H1 (cell line): Measurements from ENCODE around the gene RPUSD1. TPM values are rescaled to one million over a fixed set of nuclear protein-coding genes. Genes with fewer than 3 reads are reported as not detected.

Experiments
- CTCF ChIA-PET: fragments of 300-600 bp; sonication (Branson Sonifier 250); formaldehyde crosslinking; loops from one replicate; lab custom pipeline; 2021; ENCODE audit not compliant: partially characterized antibody; lab: Charles Lee
- POLR2A ChIA-PET: fragments of 300-600 bp; sonication (Branson Sonifier 250); formaldehyde crosslinking; loops from one replicate; lab custom pipeline; 2021; ENCODE audit warnings: inconsistent platforms; ENCODE audit not compliant: partially characterized antibody; lab: Charles Lee
- DNase-seq, 2 experiments: peaks; one replicate each; pipeline versions ENCODE4 v3.0.0 to v3.0.0-alpha.2; 2010 to 2022; ENCODE audit warnings: low spot score in 2 of 2, low read depth in 1 of 2, mixed read lengths in 1 of 2
- FAIRE-seq: peaks from 2 replicates; lab custom pipeline; 2011; peaks lifted over from hg19 to GRCh38; lab: Jason Lieb, UNC
- H2AFZ ChIP-seq: 2 replicates; pipeline ENCODE4 v1.8.1; 2012; ENCODE audit warnings: low read length, inconsistent platforms
- H2AK5ac ChIP-seq: 2 replicates; pipeline ENCODE4 v1.6.1; 2013; ENCODE audit warnings: low read depth, low read length
- H2BK120ac ChIP-seq: replicated peaks from 2 replicates; pipeline ENCODE3; 2013; ENCODE audit warnings: low read depth, low read length, inconsistent platforms
- H2BK12ac ChIP-seq: 2 replicates; pipeline ENCODE4 v1.6.1; 2013; ENCODE audit warnings: low read depth, low read length
- H2BK15ac ChIP-seq: 2 replicates; pipeline ENCODE4 v1.6.1; 2013; ENCODE audit warnings: low read length
- H2BK20ac ChIP-seq: 2 replicates; pipeline ENCODE4 v1.6.1; 2013; ENCODE audit warnings: low read length
- H2BK5ac ChIP-seq: 2 replicates; pipeline ENCODE4 v1.6.1; 2013; ENCODE audit warnings: low read depth, low read length
- H3K14ac ChIP-seq: 2 replicates; pipeline ENCODE4 v1.6.1; 2013; ENCODE audit warnings: inconsistent platforms; ENCODE audit not compliant: insufficient read length
- H3K18ac ChIP-seq: 2 replicates; pipeline ENCODE4 v1.6.1; 2013; ENCODE audit warnings: low read length; ENCODE audit errors: extremely low read depth
- H3K23ac ChIP-seq: 2 replicates; pipeline ENCODE4 v1.6.1; 2013; ENCODE audit warnings: inconsistent platforms; ENCODE audit not compliant: insufficient read length
- H3K23me2 ChIP-seq: 2 replicates; pipeline ENCODE4 v1.6.1; 2013; ENCODE audit warnings: low read depth, low read length
- H3K27ac ChIP-seq: 2 replicates; pipeline ENCODE4 v1.6.1; 2011; ENCODE audit warnings: low read depth, low read length, inconsistent platforms
- H3K27me3 ChIP-seq, 4 experiments: replicated peaks in 1 of 4; 1 replicate in 1 of 4; 2 replicates in 3 of 4; pipeline versions ENCODE4 v1.6.1 to v1.8.1; 2011 to 2013; ENCODE audit warnings: low read length in 3 of 4, mild to moderate bottlenecking in 3 of 4, inconsistent platforms in 2 of 4, mixed read lengths in 2 of 4, moderate library complexity in 1 of 4; ENCODE audit not compliant: control insufficient read depth in 3 of 4, insufficient read depth in 3 of 4; ENCODE audit errors: extremely low read depth in 1 of 4
- H3K36me3 ChIP-seq, 4 experiments: 2 replicates each; pipeline versions ENCODE4 v1.6.1 to v1.8.1; 2011 to 2013; ENCODE audit warnings: mild to moderate bottlenecking in 4 of 4, low read length in 3 of 4, moderate library complexity in 2 of 4, control low read depth in 1 of 4, inconsistent platforms in 1 of 4; ENCODE audit not compliant: insufficient read depth in 4 of 4, control insufficient read depth in 2 of 4
- H3K4ac ChIP-seq: replicated peaks from 2 replicates; pipeline ENCODE3; 2013; ENCODE audit warnings: low read length, low read depth, mixed read lengths, inconsistent platforms; ENCODE audit not compliant: insufficient read length
- H3K4me1 ChIP-seq, 4 experiments: replicated peaks in 1 of 4; 1 replicate in 1 of 4; 2 replicates in 3 of 4; pipeline versions ENCODE4 v1.6.1 to v1.8.1; 2011 to 2013; ENCODE audit warnings: low read length in 3 of 4, inconsistent platforms in 2 of 4, mixed read lengths in 1 of 4; ENCODE audit not compliant: insufficient read depth in 4 of 4, control insufficient read depth in 3 of 4
- H3K4me2 ChIP-seq, 2 experiments: 2 replicates each; pipeline versions ENCODE4 v1.6.1 to v1.8.1; 2011 to 2013; ENCODE audit warnings: low read depth in 2 of 2, low read length in 2 of 2, control low read depth in 1 of 2, inconsistent platforms in 1 of 2, mild to moderate bottlenecking in 1 of 2; ENCODE audit not compliant: insufficient read depth in 1 of 2
- H3K4me3 ChIP-seq, 4 experiments: fragments of 200-600, 300-600 bp in 1 of 4; sonication (generic), shearing (Covaris generic), sonication (Bioruptor Twin) in 1 of 4; 2 replicates each; pipeline versions ENCODE4 v1.5.1 to v1.8.1; 2011 to 2016; ENCODE audit warnings: low read length in 4 of 4, low read depth in 3 of 4, control low read depth in 2 of 4, inconsistent platforms in 2 of 4, mild to moderate bottlenecking in 2 of 4, mixed read lengths in 1 of 4, moderate library complexity in 1 of 4; ENCODE audit not compliant: insufficient read depth in 2 of 4; ENCODE audit errors: extremely low read depth in 1 of 4
- H3K56ac ChIP-seq: replicated peaks from 2 replicates; pipeline ENCODE3; 2013; ENCODE audit warnings: low read depth, mild to moderate bottlenecking, mixed read lengths, low read length, inconsistent platforms; ENCODE audit not compliant: insufficient read length
- H3K79me1 ChIP-seq: 2 replicates; pipeline ENCODE4 v1.6.1; 2013; ENCODE audit warnings: low read depth, low read length, control low read depth
- H3K79me2 ChIP-seq, 2 experiments: 2 replicates each; pipeline versions ENCODE4 v1.6.1 to v1.8.1; 2012 to 2013; ENCODE audit warnings: low read length in 2 of 2, mild to moderate bottlenecking in 2 of 2, inconsistent platforms in 1 of 2; ENCODE audit not compliant: insufficient read depth in 2 of 2, control insufficient read depth in 1 of 2
- H3K9ac ChIP-seq, 4 experiments: replicated peaks in 1 of 4; 1 replicate in 1 of 4; 2 replicates in 3 of 4; pipeline versions ENCODE4 v1.6.1 to v1.8.1; 2011 to 2013; ENCODE audit warnings: low read depth in 3 of 4, low read length in 3 of 4, control low read depth in 2 of 4, mild to moderate bottlenecking in 2 of 4, moderate library complexity in 2 of 4, inconsistent platforms in 1 of 4; ENCODE audit errors: extremely low read depth in 1 of 4
- H3K9me3 ChIP-seq, 2 experiments: 2 replicates each; pipeline versions ENCODE4 v1.6.1 to v1.8.1; 2012 to 2013; ENCODE audit warnings: mild to moderate bottlenecking in 2 of 2, moderate library complexity in 2 of 2, control low read depth in 1 of 2, inconsistent platforms in 1 of 2, low read depth in 1 of 2, low read length in 1 of 2, mixed read lengths in 1 of 2; ENCODE audit not compliant: insufficient read depth in 2 of 2
- H4K20me1 ChIP-seq, 2 experiments: replicated peaks in 1 of 2; 2 replicates each; pipeline versions ENCODE3 to v1.8.1; 2011 to 2013; ENCODE audit warnings: inconsistent platforms in 2 of 2, low read length in 2 of 2, mild to moderate bottlenecking in 1 of 2; ENCODE audit not compliant: insufficient read depth in 2 of 2, control insufficient read depth in 1 of 2
- H4K5ac ChIP-seq: 2 replicates; pipeline ENCODE4 v1.6.1; 2013; ENCODE audit warnings: low read length, low read depth, mixed read lengths, inconsistent platforms; ENCODE audit not compliant: insufficient read length
- H4K8ac ChIP-seq: 2 replicates; pipeline ENCODE4 v1.8.0; 2013; ENCODE audit warnings: mild to moderate bottlenecking, moderate library complexity, low read length, inconsistent platforms; ENCODE audit not compliant: insufficient read depth; ENCODE audit errors: extremely low read depth
- H4K91ac ChIP-seq: replicated peaks from 2 replicates; pipeline ENCODE3; 2013; ENCODE audit warnings: low read length, mixed read lengths, inconsistent platforms; ENCODE audit not compliant: insufficient read length
- EP300 ChIP-seq, 2 experiments: IDR thresholded peaks; 1 replicate in 1 of 2; 2 replicates in 1 of 2; pipeline ENCODE4 v1.6.1; 2011 to 2012; ENCODE audit warnings: low read depth in 2 of 2, low read length in 2 of 2, mild to moderate bottlenecking in 2 of 2, borderline replicate concordance in 1 of 2, inconsistent platforms in 1 of 2, moderate library complexity in 1 of 2
- KDM4A ChIP-seq: IDR thresholded peaks from one replicate; pipeline ENCODE4 v1.7.1; 2012; ENCODE audit warnings: low read depth, mild to moderate bottlenecking, moderate library complexity, low read length, inconsistent platforms; ENCODE audit not compliant: severe bottlenecking
- NRF1 ChIP-seq: IDR thresholded peaks from 2 replicates; pipeline ENCODE4 v1.6.1; 2011; ENCODE audit warnings: mild to moderate bottlenecking, low read depth, low read length, improper control_type of control experiment
- PHF8 ChIP-seq: fragments of 200-600 bp; sonication (generic); conservative IDR thresholded peaks from 2 replicates; pipeline ENCODE4 v1.7.1; 2012; ENCODE audit warnings: low read depth, mild to moderate bottlenecking, inconsistent platforms, low read length, moderate library complexity
- RXRA ChIP-seq: IDR thresholded peaks from 2 replicates; pipeline ENCODE4 v1.6.1; 2011; ENCODE audit warnings: low read depth, mild to moderate bottlenecking, low read length, moderate library complexity; ENCODE audit not compliant: insufficient read depth
- SP1 ChIP-seq: IDR thresholded peaks from 2 replicates; pipeline ENCODE4 v1.6.1; 2011; ENCODE audit warnings: low read depth, low read length
- SP2 ChIP-seq: IDR thresholded peaks from 2 replicates; pipeline ENCODE4 v1.6.1; 2012; ENCODE audit warnings: mild to moderate bottlenecking, low read length, inconsistent platforms
- TAF7 ChIP-seq: optimal IDR thresholded peaks from 2 replicates; pipeline ENCODE3; 2011; ENCODE audit warnings: low read depth, mild to moderate bottlenecking, inconsistent platforms, low read length, moderate library complexity, borderline replicate concordance
- TBP ChIP-seq: IDR thresholded peaks from 2 replicates; pipeline ENCODE4 v1.6.1; 2011; ENCODE audit warnings: low read depth, low read length, improper control_type of control experiment
- WGBS, 2 experiments: shearing (Covaris generic) in 1 of 2; methylation state at CpG; one replicate each; pipeline versions ENCODE4 v1.1.6 to v1.1.7; 2013 to 2015; ENCODE audit warnings: low lambda C conversion rate in 2 of 2, mixed read lengths in 2 of 2, inconsistent platforms in 1 of 2, low coverage in 1 of 2, missing lambda C conversion rate in 1 of 2; ENCODE audit not compliant: insufficient replicate concordance in 2 of 2, insufficient coverage in 1 of 2, insufficient read length in 1 of 2; ENCODE audit errors: extremely low coverage in 1 of 2, missing lambda C conversion rate in 1 of 2; 5-methylcytosine and 5-hydroxymethylcytosine counted together
- polyA plus RNA-seq, 7 experiments: library from polyadenylated mRNA; depleted of rRNA in 3 of 7; stranded (reverse) in 5 of 7; unstranded in 2 of 7; fragments of >200 nt in 5 of 7; fragments of 200-250 nt in 2 of 7; gene quantifications; 1 replicate in 5 of 7; 2 replicates in 1 of 7; 4 replicates in 1 of 7; pipeline versions ENCODE4 v1.2.1 to v1.2.3, GENCODE V29; 2011 to 2013; ENCODE audit warnings: missing spikeins in 2 of 7, mixed read lengths in 2 of 7
- total RNA-seq: library from RNA; stranded (reverse); fragmentation: NEBNext Ultra II Directional; extraction: Animal tissue kit (Norgen Biotek cat#: 25700); gene quantifications from 2 replicates; pipeline ENCODE4 v1.2.1, GENCODE V29; 2021
- TF ChIP-seq, protein P1 (sequence below): IDR thresholded peaks from 2 replicates; pipeline ENCODE4 v1.6.1; 2011; ENCODE audit warnings: low read length, improper control_type of control experiment

Gene RPUSD1
- total and polyA plus RNA-seq, 2 of the 8 experiments (the other 6 are each of a cell fraction or from before 2014, with no cell fraction given), result 32.2 to 61.8 TPM

DNA sequence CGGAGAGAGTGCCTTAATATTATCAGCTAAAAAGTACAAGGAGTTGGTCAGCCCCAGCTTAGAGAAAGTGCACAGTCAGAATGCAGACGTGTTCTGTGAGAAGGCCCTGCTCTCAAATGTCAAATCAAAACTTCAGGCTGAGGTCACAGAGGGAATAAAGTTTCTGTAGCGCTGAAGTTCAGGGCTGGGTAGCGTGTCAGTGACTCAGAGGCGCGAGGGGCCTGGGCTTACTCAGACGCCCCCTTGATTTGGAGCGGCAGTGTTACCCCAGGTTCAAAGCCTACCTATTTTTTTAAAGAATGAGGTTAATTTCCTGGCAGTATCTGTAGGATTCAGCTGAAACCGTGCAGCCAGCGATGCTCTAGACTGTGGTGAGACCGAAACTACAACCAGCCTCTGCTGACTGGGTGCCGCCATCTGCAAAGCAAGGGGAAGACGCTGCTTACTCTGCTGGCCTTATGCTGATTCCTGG lies 52.2 kb downstream of the RPUSD1 start:
- 95% methylated on average over 13 of the region's 13 CpGs; no CpG with 5 or more reads in 1 of the 2 experiments for WGBS, 2 experiments
- H3K23me2 ChIP-seq, result peaks cover 7% of the 10 kb centered on the region; the same call in 1 of the 2 replicates
- H3K79me2 ChIP-seq, result no peaks in the 10 kb centered on the region
- no peak overlapping the region for H2BK120ac ChIP-seq
- FAIRE-seq, result no peak
- H2BK15ac ChIP-seq, result no peak overlapping the region
- no peak overlapping the region for H3K56ac ChIP-seq
- no peak overlapping the region for H2AK5ac ChIP-seq
- no peak overlapping the region for H2AFZ ChIP-seq
- H3K4me3 ChIP-seq, result no peak overlapping the region
- H3K4ac ChIP-seq, result no peak overlapping the region
- no peaks in the 10 kb centered on the region for H3K9me3 ChIP-seq
- H2BK12ac ChIP-seq, result no peak overlapping the region
- no peak overlapping the region for H2BK20ac ChIP-seq
- peaks cover 2 to 8% of the 10 kb centered on the region in 2 experiments for H4K20me1 ChIP-seq
- H4K5ac ChIP-seq, result no peak overlapping the region
- peaks cover 0 to 9% (median 3%) of the 10 kb centered on the region in 4 experiments; a peak in 5 of 7 replicates for H3K4me1 ChIP-seq
- TF ChIP-seq, protein P1, sequence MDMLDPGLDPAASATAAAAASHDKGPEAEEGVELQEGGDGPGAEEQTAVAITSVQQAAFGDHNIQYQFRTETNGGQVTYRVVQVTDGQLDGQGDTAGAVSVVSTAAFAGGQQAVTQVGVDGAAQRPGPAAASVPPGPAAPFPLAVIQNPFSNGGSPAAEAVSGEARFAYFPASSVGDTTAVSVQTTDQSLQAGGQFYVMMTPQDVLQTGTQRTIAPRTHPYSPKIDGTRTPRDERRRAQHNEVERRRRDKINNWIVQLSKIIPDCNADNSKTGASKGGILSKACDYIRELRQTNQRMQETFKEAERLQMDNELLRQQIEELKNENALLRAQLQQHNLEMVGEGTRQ, result no peak
- TF ChIP-seq KDM4A (no peak), RXRA (no peak), TAF7 (no peak), TBP (no peak), NRF1 (no peak), EP300 (IDR thresholded peaks at IDR 0.05; ENCODE audit: borderline replicate concordance in 1 of 2, low read depth in 2 of 2, low read length in 2 of 2) (no peak), SP1 (no peak), SP2 (no peak), PHF8 (no peak)
- no peak for DNase-seq
- H3K27ac ChIP-seq, result no peak overlapping the region
- H3K14ac ChIP-seq, result no peak overlapping the region
- H3K79me1 ChIP-seq, result no peaks in the 10 kb centered on the region
- ChIA-PET POLR2A (interaction anchor here (1.0 to 23.0 kb wide), 4 partner anchors 19 to 53 kb away, joined by 3 to 353 read pairs (median 4); partner anchors contain the start of genes ANTKMT, CCDC78, HAGHL and METRN), CTCF (interaction anchor here (0.6 to 35.8 kb wide), 7 partner anchors 9 to 49 kb away, joined by 4 to 977 read pairs (median 14); partner anchors contain the start of genes ANTKMT, CCDC78, CHTF18 and FBXL16)
- H2BK5ac ChIP-seq, result no peak overlapping the region
- no peak overlapping the region for H3K4me2 ChIP-seq
- no peak overlapping the region for H4K8ac ChIP-seq
- H3K36me3 ChIP-seq, result peaks cover 0 to 3% (median 2%) of the 10 kb centered on the region in 4 experiments; a peak in 2 of 8 replicates
- no peak overlapping the region for H4K91ac ChIP-seq
- no peak overlapping the region for H3K9ac ChIP-seq
- no peak overlapping the region for H3K23ac ChIP-seq
- H3K27me3 ChIP-seq, result no peaks in the 10 kb centered on the region
- H3K18ac ChIP-seq, result no peak overlapping the region
